HepG2 (cell line): Measurements from ENCODE around the gene DCAF7. TPM values are rescaled to one million over a fixed set of nuclear protein-coding genes. Genes with fewer than 3 reads are reported as not detected.

ENCODE experiments used
- ATAC-seq: fragments of 200-7000 bp; cut with Tn5 transposase; 3 replicates; pipeline ENCODE4 v1.9.1; 2020; ENCODE audit warnings: mild to moderate bottlenecking, moderate library complexity
- BruUV-seq: library from RNA; stranded (reverse); fragments of 400-500 nt; replicated peaks from 2 replicates; lab custom pipeline; 2021; lab: Mats Ljungman, UMichigan
- CTCF ChIA-PET: fragments of 300-600 bp; formaldehyde crosslinking; extraction: SDS; loops from one replicate; lab custom pipeline; 2021; ENCODE audit warnings: low total read pairs, inconsistent platforms, low intra/inter-chr PET ratio; lab: Yijun Ruan, JAX
- POLR2A ChIA-PET: fragments of 350-600 bp; sonication (Branson Sonifier 250); formaldehyde crosslinking; loops from one replicate; lab custom pipeline; 2020; ENCODE audit warnings: antibody characterized with exemption, inconsistent platforms; lab: Yijun Ruan, JAX
- DNase-seq: peaks from one replicate; pipeline ENCODE4 v3.0.0-alpha.2; 2015; ENCODE audit warnings: low spot score
- FAIRE-seq: peaks from 3 replicates; lab custom pipeline; 2011; peaks lifted over from hg19 to GRCh38; lab: Jason Lieb, UNC
- H2AFZ ChIP-seq: one replicate; pipeline ENCODE4 v1.6.1; 2011; ENCODE audit warnings: low read length, inconsistent platforms
- H3K27ac ChIP-seq: fragments of 300-600 bp; 3 replicates; pipeline ENCODE4 v1.8.0; 2011; ENCODE audit warnings: mixed run types, mild to moderate bottlenecking, mixed read lengths, low read length, inconsistent platforms; ENCODE audit not compliant: insufficient read depth; ENCODE audit errors: extremely low read length
- H3K27me3 ChIP-seq, 2 experiments: fragments of 200-600 bp in 1 of 2; 2 replicates in 1 of 2; 3 replicates in 1 of 2; pipeline versions ENCODE4 v1.6.0 to v1.8.0; 2011; ENCODE audit warnings: low read length in 2 of 2, mild to moderate bottlenecking in 2 of 2, moderate library complexity in 2 of 2, inconsistent platforms in 1 of 2; ENCODE audit not compliant: insufficient read depth in 2 of 2, control insufficient read depth in 1 of 2
- H3K36me3 ChIP-seq, 2 experiments: fragments of 200-600 bp in 1 of 2; replicated peaks in 1 of 2; 2 replicates in 1 of 2; 3 replicates in 1 of 2; pipeline versions ENCODE4 v1.5.1 to v1.8.0; 2011; ENCODE audit warnings: low read length in 2 of 2, inconsistent platforms in 1 of 2; ENCODE audit not compliant: insufficient read depth in 2 of 2, control insufficient read depth in 1 of 2
- H3K4me1 ChIP-seq: 2 replicates; pipeline ENCODE4 v1.5.1; 2012; ENCODE audit warnings: low read length, inconsistent platforms; ENCODE audit not compliant: insufficient read depth
- H3K4me2 ChIP-seq: 2 replicates; pipeline ENCODE4 v1.6.0; 2011; ENCODE audit warnings: low read depth, low read length, inconsistent platforms
- H3K4me3 ChIP-seq, 3 experiments: fragments of 200-600 bp in 1 of 3; sonication (generic), shearing (Covaris generic) in 1 of 3; replicated peaks in 1 of 3; 2 replicates each; pipeline ENCODE4 v1.5.1; 2011 to 2016; ENCODE audit warnings: low read length in 3 of 3, inconsistent platforms in 2 of 3, low read depth in 2 of 3, mild to moderate bottlenecking in 2 of 3, control low read depth in 1 of 3, mixed read lengths in 1 of 3; ENCODE audit not compliant: insufficient read depth in 1 of 3
- H3K79me2 ChIP-seq: one replicate; pipeline ENCODE4 v1.6.1; 2011; ENCODE audit warnings: low read length, inconsistent platforms; ENCODE audit not compliant: insufficient read depth
- H3K9ac ChIP-seq: 2 replicates; pipeline ENCODE4 v1.6.0; 2011; ENCODE audit warnings: mild to moderate bottlenecking, low read depth, low read length, inconsistent platforms; ENCODE audit not compliant: insufficient read depth
- H3K9me3 ChIP-seq: 2 replicates; pipeline ENCODE4 v1.5.1; 2012; ENCODE audit warnings: mild to moderate bottlenecking, low read length
- H4K20me1 ChIP-seq: 2 replicates; pipeline ENCODE4 v1.6.0; 2011; ENCODE audit warnings: inconsistent platforms, mild to moderate bottlenecking, low read length, moderate library complexity; ENCODE audit not compliant: insufficient read depth
- SRSF1 ChIP-seq: fragments of 200-400 bp; formaldehyde crosslinking; optimal IDR thresholded peaks from 2 replicates; pipeline ENCODE3; 2017; ENCODE audit warnings: mild to moderate bottlenecking, low read depth, low read length, moderate library complexity
- SRSF9 ChIP-seq: fragments of 200-400 bp; formaldehyde crosslinking; IDR thresholded peaks from 2 replicates; pipeline ENCODE4 v1.6.1; 2018; ENCODE audit warnings: borderline replicate concordance, mild to moderate bottlenecking, low read depth, low read length; ENCODE audit not compliant: insufficient read depth, poor library complexity, severe bottlenecking
- SRY ChIP-seq: sonication (generic); formaldehyde crosslinking; IDR thresholded peaks from 2 replicates; pipeline ENCODE4 v1.8.0; 2022; ENCODE audit warnings: mild to moderate bottlenecking, missing genetic modification reagents
- USF2 ChIP-seq, 2 experiments: sonication (generic) in 1 of 2; formaldehyde crosslinking in 1 of 2; IDR thresholded peaks; 2 replicates each; pipeline versions ENCODE4 v1.5.1 to v1.6.1; 2011 to 2020; ENCODE audit warnings: borderline replicate concordance in 1 of 2, low read depth in 1 of 2, low read length in 1 of 2, mild to moderate bottlenecking in 1 of 2, missing genetic modification reagents in 1 of 2, moderate library complexity in 1 of 2
- ZFX ChIP-seq: sonication (generic); formaldehyde crosslinking; IDR thresholded peaks from 2 replicates; pipeline ENCODE4 v1.4.0; 2020; ENCODE audit warnings: mild to moderate bottlenecking, low read depth, missing genetic modification reagents, moderate library complexity
- ZMAT3 ChIP-seq: sonication (generic); formaldehyde crosslinking; conservative IDR thresholded peaks from 2 replicates; pipeline ENCODE4 v1.7.0; 2021; ENCODE audit warnings: missing genetic modification reagents
- ZNF629 ChIP-seq: sonication (generic); formaldehyde crosslinking; conservative IDR thresholded peaks from 2 replicates; pipeline ENCODE4 v1.5.0; 2020; ENCODE audit warnings: missing genetic modification reagents
- ZNF740 ChIP-seq: sonication (generic); formaldehyde crosslinking; IDR thresholded peaks from 2 replicates; pipeline ENCODE4 v1.4.0; 2020; ENCODE audit warnings: missing genetic modification reagents
- WGBS: methylation state at CpG from one replicate; pipeline ENCODE4 v1.1.6; 2017; ENCODE audit warnings: low lambda C conversion rate; 5-methylcytosine and 5-hydroxymethylcytosine counted together
- in situ Hi-C: cut with HindIII; loops from 2 replicates; pipeline ENCODE4 v1.10.0; 2017; ENCODE audit warnings: low pct_unique_long_range_greater_than_20kb; ENCODE audit not compliant: extremely low pct_ligation_motif_present
- intact Hi-C: fragments of 100-400 bp; cut with micrococcal nuclease; formaldehyde crosslinking; loops from one replicate; pipeline ENCODE4 v1.10.0; 2022; ENCODE audit not compliant: unreplicated experiment
- polyA plus RNA-seq, 8 experiments: library from polyadenylated mRNA; depleted of rRNA in 3 of 8; stranded (reverse) in 7 of 8; unstranded in 1 of 8; fragments of >200 nt; fragmentation: Illumina TruSeq in 4 of 8; extraction: Trizol in 4 of 8; gene quantifications; 2 replicates each; pipeline versions ENCODE4 v1.2.1 to v1.2.3, GENCODE V29; 2011 to 2016; ENCODE audit warnings: low read depth in 4 of 8, missing spikeins in 1 of 8, mixed read lengths in 1 of 8; ENCODE audit not compliant: insufficient read depth in 1 of 8
- total RNA-seq, 5 experiments: library from RNA; depleted of rRNA; stranded (reverse); fragments of >200 nt; fragmentation: Illumina TruSeq; extraction: Trizol; gene quantifications; 2 replicates each; pipeline ENCODE4 v1.2.3, GENCODE V29; 2016; ENCODE audit warnings: low read depth in 1 of 5
- TF ChIP-seq, protein P1 (sequence below): sonication (generic); formaldehyde crosslinking; IDR thresholded peaks from 2 replicates; pipeline ENCODE4 v1.5.0; 2020; ENCODE audit warnings: missing genetic modification reagents

The DCAF7 gene
- total and polyA plus RNA-seq, 2 of the 13 experiments (the other 11 are each of a cell fraction or from before 2014, with no cell fraction given) = 55.2 to 73.4 TPM

- TF ChIP-seq ZNF629 (no peak), ZFX (CRISPR knock-in tag) (peak; percentile 14; the same call in 1 of the 2 replicates)
Measured at GRCh38 chr17:63529711-63530556, 20.3 kb upstream of the DCAF7 start (continued).

DNA sequence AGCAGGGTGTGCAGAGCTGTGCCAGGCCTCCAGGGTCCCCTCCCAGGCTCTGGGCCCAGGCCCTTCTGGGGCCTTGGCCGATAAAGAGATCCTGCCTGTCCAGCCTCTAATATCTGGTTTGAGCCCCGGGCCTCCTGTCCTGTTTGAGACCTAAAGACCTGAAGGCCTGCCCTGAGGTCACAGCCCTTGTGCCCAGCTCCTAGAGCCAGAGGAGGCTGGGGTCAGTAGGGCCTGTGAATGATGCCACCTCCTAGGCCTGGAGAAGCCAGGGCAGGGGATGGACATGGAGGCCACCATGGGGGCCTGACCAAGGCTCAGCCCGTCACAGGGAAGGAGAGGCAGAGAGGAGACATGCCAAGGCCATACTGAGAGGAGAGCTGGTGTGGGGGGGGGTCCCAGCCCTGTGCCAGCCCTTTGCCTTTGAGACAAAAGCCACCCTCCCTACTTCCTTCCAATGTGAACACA is 19.7 kb upstream of the DCAF7 start:
- Histone ChIP-seq H3K9ac (no peak overlapping the region), H3K4me1 (peaks cover 40% of the 10 kb centered on the region), H4K20me1 (no peaks in the 10 kb centered on the region), H2AFZ (no peak overlapping the region), H3K36me3 (no peaks in the 10 kb centered on the region), H3K9me3 (no peaks in the 10 kb centered on the region), H3K4me2 (peak overlapping the region; percentile 62), H3K27me3 (peaks cover 4 to 35% of the 10 kb centered on the region in 2 experiments; a peak in 4 of 5 replicates), H3K4me3 (peak overlapping the region in 1 of 3 experiments; percentile 46; a peak in 1 of 6 replicates), H3K27ac (peak overlapping the region; percentile 69), H3K79me2 (no peaks in the 10 kb centered on the region)
- WGBS = no CpG with 5 or more reads among the region's 3 CpGs
- no peak for DNase-seq
- peak; percentile 38; the same call in 1 of the 2 replicates for TF ChIP-seq ZNF740 (CRISPR knock-in tag)
- TF ChIP-seq, protein P1, sequence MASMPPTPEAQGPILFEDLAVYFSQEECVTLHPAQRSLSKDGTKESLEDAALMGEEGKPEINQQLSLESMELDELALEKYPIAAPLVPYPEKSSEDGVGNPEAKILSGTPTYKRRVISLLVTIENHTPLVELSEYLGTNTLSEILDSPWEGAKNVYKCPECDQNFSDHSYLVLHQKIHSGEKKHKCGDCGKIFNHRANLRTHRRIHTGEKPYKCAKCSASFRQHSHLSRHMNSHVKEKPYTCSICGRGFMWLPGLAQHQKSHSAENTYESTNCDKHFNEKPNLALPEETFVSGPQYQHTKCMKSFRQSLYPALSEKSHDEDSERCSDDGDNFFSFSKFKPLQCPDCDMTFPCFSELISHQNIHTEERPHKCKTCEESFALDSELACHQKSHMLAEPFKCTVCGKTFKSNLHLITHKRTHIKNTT (CRISPR knock-in tag) = no peak
- TF ChIP-seq SRY (CRISPR knock-in tag) = peak; percentile 46; the same call in 1 of the 2 replicates
- peak; percentile 1 for TF ChIP-seq SRSF1
- no peak for TF ChIP-seq USF2 (IDR thresholded peaks at IDR 0.05; ENCODE audit: low read depth, low read length)
- no peak for TF ChIP-seq USF2 (CRISPR knock-in tag; IDR thresholded peaks at IDR 0.05; ENCODE audit: borderline replicate concordance)
- TF ChIP-seq ZMAT3 (CRISPR knock-in tag) = no peak
- no peak for TF ChIP-seq SRSF9
- ATAC-seq = peak; percentile 8; the same call in 2 of the 3 replicates
- in situ Hi-C loops = no loop called here
- CTCF ChIA-PET = no interaction called here
- intact Hi-C loops = loop anchor here (1.0 kb wide), 1 partner anchor 20 kb away; the partner anchor contains the start of gene DCAF7
- POLR2A ChIA-PET = interaction anchor here (0.8 to 2.4 kb wide), 11 partner anchors 8 to 91 kb away, joined by 3 to 19 read pairs (median 4); partner anchors contain the start of genes DCAF7, KCNH6 and MAP3K3
- no peak for FAIRE-seq
- TSS peak; percentile 65 for BruUV-seq
